RWPE1 (cell line): Measurements from ENCODE around the gene PCYT2.

ENCODE experiments used
- CTCF ChIA-PET: fragments of 350-600 bp; sonication (Branson Sonifier 250); formaldehyde crosslinking; extraction: SDS; loops from one replicate; lab custom pipeline; 2021; lab: Yijun Ruan, JAX
- POLR2A ChIA-PET: fragments of 400-600 bp; formaldehyde crosslinking; extraction: SDS; loops from one replicate; lab custom pipeline; 2020; ENCODE audit warnings: antibody characterized with exemption; ENCODE audit not compliant: low non-redundant PET; lab: Yijun Ruan, JAX
- DNase-seq: peaks from one replicate; pipeline ENCODE4 v3.0.0; 2012; ENCODE audit warnings: low spot score
- H3K27ac ChIP-seq: fragments of 450-650 bp; 2 replicates; pipeline ENCODE4 v1.5.1; 2017
- TF ChIP-seq, protein P1 (sequence below): fragments of 450-650 bp; conservative IDR thresholded peaks from 2 replicates; pipeline ENCODE4 v1.5.1; 2017; ENCODE audit warnings: low read depth, mild to moderate bottlenecking

The PCYT2 gene

DNA sequence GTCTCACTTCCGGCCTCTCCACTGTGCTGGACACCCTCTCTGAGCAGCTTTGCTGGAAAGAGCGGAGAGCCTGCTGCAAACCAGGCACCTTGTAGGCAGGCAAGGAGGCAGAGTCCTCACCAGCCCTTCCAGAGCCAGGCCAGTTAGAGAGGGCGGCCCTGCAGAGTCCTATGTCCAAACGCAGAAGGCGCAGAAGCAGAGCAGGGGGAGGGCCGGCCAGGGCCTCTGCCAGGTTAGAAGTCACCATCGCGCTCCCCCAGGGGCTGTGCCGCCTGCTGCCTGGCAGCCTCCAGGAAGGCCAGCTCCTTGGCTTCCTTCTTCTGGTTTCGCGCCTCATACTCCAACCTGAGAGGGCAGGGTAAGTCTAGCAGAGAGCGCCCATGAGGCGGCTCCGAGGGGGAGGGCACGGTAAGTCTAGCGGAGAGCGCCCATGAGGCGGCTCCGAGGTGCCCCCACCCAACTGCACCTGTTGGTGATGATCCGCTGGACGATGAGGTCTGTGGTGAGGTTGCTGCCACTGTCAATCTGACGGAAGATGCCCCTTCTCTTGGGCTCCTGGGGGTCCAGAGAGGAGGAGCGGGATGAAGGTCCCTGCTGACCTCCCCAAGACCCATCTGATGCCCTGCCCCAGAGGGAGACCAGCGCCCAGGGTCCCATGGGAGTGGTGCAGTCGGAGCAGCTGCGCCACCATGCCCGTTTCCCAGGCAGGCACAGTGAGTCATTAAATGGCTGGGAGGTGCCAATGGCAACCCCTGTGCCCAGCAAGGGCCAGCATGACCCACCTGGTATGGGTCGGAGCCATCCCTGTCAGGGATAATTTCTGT, 6.4 kb downstream of the PCYT2 start:
- ChIA-PET CTCF (interaction anchor here (0.7 kb wide), 1 partner anchor 34 kb away, joined by 5 read pairs; no protein-coding TSS in a partner anchor), POLR2A (interaction anchor here (0.6 kb wide), 1 partner anchor 12 kb away, joined by 10 read pairs; no protein-coding TSS in a partner anchor)
- H3K27ac ChIP-seq = peak overlapping the region; percentile 98
- DNase-seq = no peak
- TF ChIP-seq, protein P1, sequence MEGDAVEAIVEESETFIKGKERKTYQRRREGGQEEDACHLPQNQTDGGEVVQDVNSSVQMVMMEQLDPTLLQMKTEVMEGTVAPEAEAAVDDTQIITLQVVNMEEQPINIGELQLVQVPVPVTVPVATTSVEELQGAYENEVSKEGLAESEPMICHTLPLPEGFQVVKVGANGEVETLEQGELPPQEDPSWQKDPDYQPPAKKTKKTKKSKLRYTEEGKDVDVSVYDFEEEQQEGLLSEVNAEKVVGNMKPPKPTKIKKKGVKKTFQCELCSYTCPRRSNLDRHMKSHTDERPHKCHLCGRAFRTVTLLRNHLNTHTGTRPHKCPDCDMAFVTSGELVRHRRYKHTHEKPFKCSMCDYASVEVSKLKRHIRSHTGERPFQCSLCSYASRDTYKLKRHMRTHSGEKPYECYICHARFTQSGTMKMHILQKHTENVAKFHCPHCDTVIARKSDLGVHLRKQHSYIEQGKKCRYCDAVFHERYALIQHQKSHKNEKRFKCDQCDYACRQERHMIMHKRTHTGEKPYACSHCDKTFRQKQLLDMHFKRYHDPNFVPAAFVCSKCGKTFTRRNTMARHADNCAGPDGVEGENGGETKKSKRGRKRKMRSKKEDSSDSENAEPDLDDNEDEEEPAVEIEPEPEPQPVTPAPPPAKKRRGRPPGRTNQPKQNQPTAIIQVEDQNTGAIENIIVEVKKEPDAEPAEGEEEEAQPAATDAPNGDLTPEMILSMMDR = no peak

- DNase-seq = no peak
- CTCF ChIA-PET = no interaction called here
- peak overlapping the region; percentile 98 for H3K27ac ChIP-seq
- POLR2A ChIA-PET = no interaction called here
- TF ChIP-seq, protein P1 = no peak
Measured at GRCh38 chr17:81903896-81904599, 7.2 kb downstream of the PCYT2 start.

DNA sequence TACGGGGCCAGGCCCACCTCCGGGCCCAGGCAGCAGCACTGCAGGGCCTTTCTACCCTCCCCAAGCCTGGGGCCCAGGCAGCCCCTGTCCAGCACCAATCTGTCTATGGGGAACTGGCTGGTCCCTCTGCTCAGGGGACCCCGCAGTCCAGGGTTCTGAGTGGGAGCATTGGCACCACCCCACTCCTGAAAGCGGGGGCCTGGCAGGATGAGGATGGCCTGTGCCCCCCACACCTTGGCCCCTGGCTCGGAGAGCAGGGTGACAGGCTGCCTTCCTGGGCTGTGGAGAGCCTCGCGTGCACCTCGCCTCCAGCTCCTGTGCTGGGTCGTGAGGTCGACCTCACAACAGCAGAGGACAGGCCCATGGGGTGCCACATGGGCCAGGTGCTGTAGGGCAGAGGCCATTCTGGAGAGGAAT, 7.8 kb downstream of the PCYT2 start:
- DNase-seq = no peak
- TF ChIP-seq, protein P1 = no peak
- ChIA-PET POLR2A (no interaction called here), CTCF (no interaction called here)
- H3K27ac ChIP-seq = peak overlapping the region; percentile 98

DNA sequence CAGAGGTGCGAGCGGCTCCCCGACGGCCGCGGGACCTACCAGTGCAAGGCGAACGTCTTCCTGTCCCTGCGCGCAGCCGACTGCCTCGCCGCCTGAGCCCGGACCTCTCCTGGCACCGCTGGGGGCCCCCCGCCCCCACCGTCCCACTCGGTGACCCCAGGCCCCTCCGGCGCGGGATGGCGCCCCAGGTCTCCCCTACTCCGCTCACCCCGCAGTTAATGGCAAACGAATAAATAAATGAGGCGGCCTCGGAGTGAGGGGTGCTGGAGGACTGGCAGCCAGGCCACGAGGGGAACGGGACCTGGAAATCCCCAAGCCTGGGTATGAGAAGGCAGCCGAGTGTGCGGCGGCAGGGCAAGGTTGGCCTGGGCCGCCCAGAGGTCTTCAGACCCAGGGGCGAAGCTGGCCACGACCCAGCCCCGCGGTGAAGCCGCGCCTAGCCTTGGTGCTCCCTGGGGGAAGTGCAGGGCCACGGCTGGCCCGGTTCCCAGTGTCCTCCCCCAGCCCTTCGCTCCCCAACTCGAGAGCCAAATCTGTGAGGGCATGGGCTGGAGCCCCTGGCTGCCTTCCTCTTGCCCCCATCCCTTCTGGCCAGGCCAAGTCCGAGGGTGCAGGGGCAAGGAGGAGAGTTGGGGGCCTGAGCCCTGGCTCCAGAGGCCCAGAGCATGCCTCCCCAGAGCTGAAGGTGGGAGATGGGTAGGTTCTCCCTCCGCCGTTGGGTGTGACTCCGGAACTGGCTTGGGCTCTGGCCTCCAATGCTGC, 8.4 kb downstream of the PCYT2 start:
- CTCF ChIA-PET = no interaction called here
- H3K27ac ChIP-seq = peak overlapping the region; percentile 98

DNA sequence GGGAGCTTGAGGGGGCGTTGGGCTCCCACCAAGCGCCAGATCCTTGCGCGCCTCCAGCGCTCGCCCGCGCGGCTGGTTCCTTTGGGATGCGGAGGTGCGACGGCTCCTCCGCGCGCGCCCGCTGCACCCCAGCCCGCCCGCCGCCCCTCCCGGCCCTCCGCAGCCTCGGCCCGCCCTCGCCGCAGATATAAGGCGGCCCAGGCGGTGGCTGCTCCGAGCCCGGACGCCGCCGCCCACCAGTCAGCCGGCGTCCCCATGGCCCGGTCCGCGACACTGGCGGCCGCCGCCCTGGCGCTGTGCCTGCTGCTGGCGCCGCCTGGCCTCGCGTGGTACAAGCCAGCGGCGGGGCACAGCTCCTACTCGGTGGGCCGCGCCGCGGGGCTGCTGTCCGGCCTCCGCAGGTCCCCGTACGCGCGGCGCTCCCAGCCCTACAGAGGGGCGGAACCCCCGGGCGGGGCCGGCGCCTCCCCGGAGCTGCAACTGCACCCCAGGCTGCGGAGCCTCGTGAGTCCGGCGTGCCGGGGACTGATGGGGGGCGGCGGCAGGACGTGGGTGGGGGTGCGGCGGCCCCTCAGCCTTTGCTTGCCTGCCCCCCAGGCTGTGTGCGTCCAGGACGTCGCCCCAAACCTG, 9.1 kb downstream of the PCYT2 start, which contains the start of gene NPB:
Gene NPB, plus strand, starts transcription at position 216 of the 630 bp plus-strand sequence. Its CDS starts 40 bp downstream, at position 256.
- no peak for DNase-seq
- ChIA-PET POLR2A (no interaction called here), CTCF (no interaction called here)
- TF ChIP-seq, protein P1 = no peak
- peak within 1 kb of the TSS; percentile 98 for H3K27ac ChIP-seq

More for the DNA sequence above, 8.4 kb downstream of the PCYT2 start:
- POLR2A ChIA-PET = no interaction called here
- TF ChIP-seq, protein P1 = no peak
- DNase-seq = no peak
